Right lobe of liver (tissue), 4 donors: Measurements from ENCODE around the gene PLLP.

Experiments used
- POLR2A ChIP-seq: fragments of 450-650 bp; IDR thresholded peaks from one replicate; pipeline ENCODE4 v1.6.1; 2017; ENCODE audit warnings: antibody characterized with exemption, mild to moderate bottlenecking
- TF ChIP-seq, protein P1 (sequence below), 4 donors: fragments of 200-600 bp in 3 of 4; fragments of 450-650 bp in 1 of 4; IDR thresholded peaks; one replicate each; pipeline versions ENCODE4 v1.5.1 to v1.8.0; 2016 to 2022; ENCODE audit warnings: antibody characterized with exemption in 4 of 4, mild to moderate bottlenecking in 2 of 4
- donor health status: DM: no; HTN: no; CAD: no.
- donor health status: DM: no; HTN: no; CAD: no.
- donor health status: DM: no; HTN: yes; CAD: no.

DNA sequence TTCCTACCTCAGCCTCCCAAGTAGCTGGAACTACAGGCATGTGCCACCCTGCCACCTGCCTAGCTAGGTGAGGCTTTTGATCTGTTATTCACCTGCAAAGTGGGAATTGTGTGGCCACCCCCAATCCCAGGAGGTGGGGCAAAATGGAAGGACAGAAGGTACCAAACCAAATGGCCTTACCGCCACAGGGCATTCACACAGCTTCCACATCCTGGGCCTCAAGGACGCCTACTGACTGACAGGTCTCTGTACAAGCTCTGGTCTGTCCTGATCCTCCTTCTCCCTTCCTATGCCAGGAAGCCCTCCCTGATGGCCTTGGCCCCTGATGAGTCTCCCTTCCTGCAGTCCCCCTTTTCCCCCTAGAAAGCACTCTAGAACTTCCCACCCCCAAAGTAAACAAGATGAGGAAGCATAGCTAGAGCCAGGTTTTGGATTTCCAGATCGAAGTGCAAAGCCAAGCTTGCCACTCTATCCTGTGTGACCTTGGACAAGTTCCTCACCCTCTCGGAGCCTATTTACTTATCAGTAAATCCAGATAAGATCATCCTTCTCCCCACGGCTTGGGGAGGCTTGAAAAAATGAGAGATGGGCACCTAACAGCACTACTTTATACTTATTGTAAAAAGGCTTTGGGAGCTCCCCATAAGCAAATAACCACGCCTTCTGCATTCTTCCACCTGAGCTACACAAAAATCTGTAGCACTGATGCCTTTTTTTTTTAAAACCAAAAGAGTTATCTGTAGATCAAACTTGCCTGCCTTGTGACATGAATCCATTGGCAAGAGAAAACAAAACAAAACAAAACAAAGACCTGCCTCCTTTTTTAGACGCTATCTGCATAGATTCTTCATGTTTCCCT, 4.5 kb downstream of the PLLP start:
- TF ChIP-seq, protein P1, sequence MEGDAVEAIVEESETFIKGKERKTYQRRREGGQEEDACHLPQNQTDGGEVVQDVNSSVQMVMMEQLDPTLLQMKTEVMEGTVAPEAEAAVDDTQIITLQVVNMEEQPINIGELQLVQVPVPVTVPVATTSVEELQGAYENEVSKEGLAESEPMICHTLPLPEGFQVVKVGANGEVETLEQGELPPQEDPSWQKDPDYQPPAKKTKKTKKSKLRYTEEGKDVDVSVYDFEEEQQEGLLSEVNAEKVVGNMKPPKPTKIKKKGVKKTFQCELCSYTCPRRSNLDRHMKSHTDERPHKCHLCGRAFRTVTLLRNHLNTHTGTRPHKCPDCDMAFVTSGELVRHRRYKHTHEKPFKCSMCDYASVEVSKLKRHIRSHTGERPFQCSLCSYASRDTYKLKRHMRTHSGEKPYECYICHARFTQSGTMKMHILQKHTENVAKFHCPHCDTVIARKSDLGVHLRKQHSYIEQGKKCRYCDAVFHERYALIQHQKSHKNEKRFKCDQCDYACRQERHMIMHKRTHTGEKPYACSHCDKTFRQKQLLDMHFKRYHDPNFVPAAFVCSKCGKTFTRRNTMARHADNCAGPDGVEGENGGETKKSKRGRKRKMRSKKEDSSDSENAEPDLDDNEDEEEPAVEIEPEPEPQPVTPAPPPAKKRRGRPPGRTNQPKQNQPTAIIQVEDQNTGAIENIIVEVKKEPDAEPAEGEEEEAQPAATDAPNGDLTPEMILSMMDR (IDR thresholded peaks at IDR 0.05), result no peak
- TF ChIP-seq POLR2A, result no peak
